Metanephros (tissue), 2 donors: Measurements from ENCODE around the gene AEBP1. TPM values are rescaled to one million over a fixed set of nuclear protein-coding genes. Genes with fewer than 3 reads are reported as not detected.

Experiments used
- small RNA-seq: library from RNA; depleted of rRNA; stranded (forward); fragments of <200 nt; gene quantifications from one replicate; pipeline ENCODE3, GENCODE V24; 2014; ENCODE audit warnings: low replicate concordance
- total RNA-seq: library from RNA; depleted of rRNA; stranded (reverse); fragments of >200 nt; gene quantifications from one replicate; pipeline ENCODE4 v1.2.3, GENCODE V29; 2014

The AEBP1 gene
- 68.5 TPM for total RNA-seq

GRCh38 chr7:44103923-44104859, at the start of gene AEBP1:
Gene AEBP1 (plus strand): TSS chr7:44104345. CDS start chr7:44104666, 321 bp downstream.

DNA sequence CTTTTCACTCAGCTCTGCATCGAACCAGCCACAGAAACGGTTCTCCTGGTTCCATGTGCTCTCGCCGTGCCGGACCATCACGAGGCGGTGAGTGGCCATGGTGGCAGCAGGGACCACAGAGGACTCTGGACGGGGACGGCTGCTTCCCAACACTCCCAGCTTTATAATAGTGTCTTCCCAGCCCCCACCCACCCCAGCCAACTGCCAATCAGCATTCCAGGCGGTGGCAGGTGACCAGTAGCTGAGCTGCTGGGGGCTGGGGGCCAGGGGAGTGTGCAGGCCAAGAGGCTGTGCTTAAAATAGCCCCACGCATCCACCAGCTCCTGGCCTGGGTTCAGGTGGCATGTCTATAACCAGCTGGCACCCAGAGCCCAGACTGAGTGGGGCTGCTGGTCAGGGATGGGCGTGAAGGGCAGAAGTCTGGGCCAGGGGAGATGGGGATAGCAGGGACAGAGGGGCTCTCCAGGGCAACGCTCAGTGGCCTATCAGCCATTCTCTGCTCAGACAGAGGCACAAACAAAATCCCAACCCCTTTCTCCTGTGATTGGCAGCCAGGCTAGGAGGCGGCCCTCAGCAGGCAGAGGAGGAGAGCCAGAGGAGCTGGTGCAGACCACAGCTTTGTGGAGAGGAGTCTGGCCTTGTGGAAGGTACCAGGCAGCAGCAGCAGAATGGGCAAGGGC, 38.6 kb upstream of the AEBP1 start, which contains the start of gene PGAM2:
Gene PGAM2 (minus strand): TSS at position 137 of the 680 bp plus-strand sequence. CDS start 38 bp downstream, at position 99.

GRCh38 chr7:44123190-44124003, 19.3 kb downstream of the AEBP1 start, which contains the start of gene POLD2:
Gene POLD2 (minus strand): TSS chr7:44123548. CDS start chr7:44122053, 1,495 bp downstream.

GRCh38 chr7:44141221-44141850, 37.2 kb downstream of the AEBP1 start, which contains the start of gene MYL7:
Gene MYL7 (minus strand): TSS chr7:44141332. CDS start chr7:44141305, 27 bp downstream.

Small RNA genes lying within 50 kb of the gene (small RNA-seq; reads per million reads assigned to genes)
- gene RNA5SP230: not detected

Other genes starting within 250 kb of the AEBP1 start
- 63.9 TPM for gene MRPS24, start 234.8 kb upstream of the AEBP1 start, total RNA-seq
- gene URGCP, start 197.7 kb upstream of the AEBP1 start, total RNA-seq: 27.8 TPM
- gene UBE2D4, start 177.9 kb upstream of the AEBP1 start, total RNA-seq: 12.4 TPM
- not detected for gene SPDYE1, start 106.4 kb upstream of the AEBP1 start, total RNA-seq
- 73.8 TPM for gene DBNL, start 59.6 kb upstream of the AEBP1 start, total RNA-seq
- gene PGAM2, start 38.8 kb upstream of the AEBP1 start, total RNA-seq: 102 TPM
- gene POLM, start 21.8 kb upstream of the AEBP1 start, total RNA-seq: 33.3 TPM
- gene POLD2, start 19.2 kb downstream of the AEBP1 start, total RNA-seq: 77.7 TPM
- gene MYL7, start 37.0 kb downstream of the AEBP1 start, total RNA-seq: not detected
- 2.9 TPM for gene GCK, start 85.1 kb downstream of the AEBP1 start, total RNA-seq
- 54.8 TPM for gene YKT6, start 96.6 kb downstream of the AEBP1 start, total RNA-seq
- gene CAMK2B, start 221.2 kb downstream of the AEBP1 start, total RNA-seq: 6.1 TPM